Hepatocyte (in vitro differentiated cells): ENCODE data around the gene UBE2I. TPM values are rescaled to one million over a fixed set of nuclear protein-coding genes. Genes with fewer than 3 reads are reported as not detected.

Source experiments
- DNase-seq: peaks from one replicate; pipeline ENCODE4 v3.0.0-alpha.2; 2016; ENCODE audit warnings: low spot score
- H2AFZ ChIP-seq: fragments of 200-600 bp; sonication (generic); 2 replicates; pipeline ENCODE4 v1.6.0; 2016; ENCODE audit warnings: antibody characterized with exemption, mild to moderate bottlenecking
- H3K27ac ChIP-seq: fragments of 200-600 bp; sonication (generic); 2 replicates; pipeline ENCODE4 v1.5.1; 2016; ENCODE audit warnings: mild to moderate bottlenecking
- H3K27me3 ChIP-seq: fragments of 200-600 bp; sonication (generic); 2 replicates; pipeline ENCODE4 v1.6.1; 2016
- H3K36me3 ChIP-seq: fragments of 200-600 bp; sonication (generic); replicated peaks from 2 replicates; pipeline ENCODE4 v1.5.1; 2016; ENCODE audit warnings: low read depth; ENCODE audit not compliant: insufficient read depth
- H3K4me1 ChIP-seq: fragments of 200-600 bp; sonication (generic); 2 replicates; pipeline ENCODE4 v1.5.1; 2016; ENCODE audit warnings: mild to moderate bottlenecking, moderate library complexity; ENCODE audit not compliant: insufficient read depth
- H3K4me2 ChIP-seq: fragments of 200-600 bp; sonication (generic); 2 replicates; pipeline ENCODE4 v1.6.0; 2016
- H3K4me3 ChIP-seq: fragments of 200-600 bp; sonication (generic); 2 replicates; pipeline ENCODE4 v1.5.1; 2016; ENCODE audit warnings: mild to moderate bottlenecking
- H3K79me2 ChIP-seq: fragments of 200-600 bp; sonication (generic); 2 replicates; pipeline ENCODE4 v1.6.0; 2017; ENCODE audit warnings: mild to moderate bottlenecking
- H3K9me2 ChIP-seq: fragments of 200-600 bp; sonication (generic); replicated peaks from 2 replicates; pipeline ENCODE4 v1.6.0; 2017; ENCODE audit warnings: mild to moderate bottlenecking; ENCODE audit not compliant: insufficient read depth
- H3K9me3 ChIP-seq: fragments of 200-600 bp; sonication (generic); 2 replicates; pipeline ENCODE4 v1.5.1; 2016; ENCODE audit warnings: low read depth, mild to moderate bottlenecking
- H4K20me1 ChIP-seq: fragments of 200-600 bp; sonication (generic); 2 replicates; pipeline ENCODE4 v1.6.0; 2016; ENCODE audit warnings: mild to moderate bottlenecking; ENCODE audit not compliant: insufficient read depth, poor library complexity, severe bottlenecking
- EZH2 ChIP-seq: fragments of 200-600 bp; sonication (generic); IDR thresholded peaks from 2 replicates; pipeline ENCODE4 v1.6.1; 2016; ENCODE audit warnings: antibody characterized with exemption, mild to moderate bottlenecking, borderline replicate concordance
- EZH2phosphoT487 ChIP-seq: fragments of 200-600 bp; sonication (generic); IDR thresholded peaks from one replicate; pipeline ENCODE4 v1.6.1; 2018; ENCODE audit warnings: antibody characterized with exemption, mild to moderate bottlenecking, low read depth, moderate library complexity; ENCODE audit not compliant: unreplicated experiment, severe bottlenecking
- WGBS: methylation state at CpG from one replicate; pipeline ENCODE4 v1.1.6; 2016; ENCODE audit warnings: low lambda C conversion rate; ENCODE audit errors: missing lambda C conversion rate; 5-methylcytosine and 5-hydroxymethylcytosine counted together
- polyA plus RNA-seq: library from polyadenylated mRNA; unstranded; fragments of >200 nt; fragmentation: Nextera tagmentation; extraction: Ambion mirVana; gene quantifications from 2 replicates; pipeline ENCODE4 v1.2.1, GENCODE V29; 2016
- total RNA-seq: library from RNA; depleted of rRNA; stranded (reverse); fragments of >200 nt; gene quantifications from 2 replicates; pipeline ENCODE4 v1.2.3, GENCODE V29; 2014
- TF ChIP-seq, protein P1 (sequence below): fragments of 200-600 bp; sonication (generic); IDR thresholded peaks from 2 replicates; pipeline ENCODE4 v1.5.1; 2016; ENCODE audit warnings: antibody characterized with exemption, mild to moderate bottlenecking; ENCODE audit not compliant: poor library complexity

The UBE2I gene
- total and polyA plus RNA-seq, 2 experiments from 2014 or later = 76.0 to 150 TPM

DNA sequence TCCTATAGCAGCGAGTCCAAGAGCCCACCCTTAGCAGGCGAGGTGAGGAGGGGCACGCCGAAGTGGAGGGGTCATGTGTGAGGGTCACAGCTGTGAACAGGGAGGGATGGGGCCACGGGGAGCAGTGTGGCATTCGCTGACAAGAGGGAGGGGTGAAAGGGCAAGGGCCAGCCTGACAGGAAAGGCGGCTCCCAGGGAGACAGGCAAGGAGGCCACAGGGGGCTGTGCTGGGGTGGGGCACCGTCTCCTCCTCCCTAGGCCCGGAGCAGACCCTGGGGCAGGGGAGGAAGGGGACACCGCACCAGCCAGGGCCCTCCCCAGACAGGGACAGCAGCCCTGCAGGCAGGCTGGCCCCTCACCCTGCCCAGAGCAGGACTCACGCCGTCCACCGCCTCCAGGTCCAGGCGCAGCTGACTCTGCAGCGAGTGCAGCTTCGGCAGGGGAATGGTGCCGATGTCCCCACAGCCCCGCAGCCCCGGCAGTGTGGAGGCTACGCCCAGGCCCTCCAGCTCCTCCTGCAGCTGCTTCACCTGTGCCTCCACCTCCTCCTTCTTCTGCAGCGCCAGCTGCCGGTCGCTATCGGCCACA lies 57.4 kb downstream of the UBE2I start:
- TF ChIP-seq EZH2 = no peak
- TF ChIP-seq, protein P1, sequence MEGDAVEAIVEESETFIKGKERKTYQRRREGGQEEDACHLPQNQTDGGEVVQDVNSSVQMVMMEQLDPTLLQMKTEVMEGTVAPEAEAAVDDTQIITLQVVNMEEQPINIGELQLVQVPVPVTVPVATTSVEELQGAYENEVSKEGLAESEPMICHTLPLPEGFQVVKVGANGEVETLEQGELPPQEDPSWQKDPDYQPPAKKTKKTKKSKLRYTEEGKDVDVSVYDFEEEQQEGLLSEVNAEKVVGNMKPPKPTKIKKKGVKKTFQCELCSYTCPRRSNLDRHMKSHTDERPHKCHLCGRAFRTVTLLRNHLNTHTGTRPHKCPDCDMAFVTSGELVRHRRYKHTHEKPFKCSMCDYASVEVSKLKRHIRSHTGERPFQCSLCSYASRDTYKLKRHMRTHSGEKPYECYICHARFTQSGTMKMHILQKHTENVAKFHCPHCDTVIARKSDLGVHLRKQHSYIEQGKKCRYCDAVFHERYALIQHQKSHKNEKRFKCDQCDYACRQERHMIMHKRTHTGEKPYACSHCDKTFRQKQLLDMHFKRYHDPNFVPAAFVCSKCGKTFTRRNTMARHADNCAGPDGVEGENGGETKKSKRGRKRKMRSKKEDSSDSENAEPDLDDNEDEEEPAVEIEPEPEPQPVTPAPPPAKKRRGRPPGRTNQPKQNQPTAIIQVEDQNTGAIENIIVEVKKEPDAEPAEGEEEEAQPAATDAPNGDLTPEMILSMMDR = no peak
- TF ChIP-seq EZH2phosphoT487 = no peak
- no peak overlapping the region for H3K4me2 ChIP-seq
- no peak for DNase-seq
- no peak overlapping the region for H2AFZ ChIP-seq
- H3K36me3 ChIP-seq = no peaks in the 10 kb centered on the region
- no peaks in the 10 kb centered on the region for H3K9me2 ChIP-seq
- H4K20me1 ChIP-seq = peaks cover 9% of the 10 kb centered on the region
- H3K27me3 ChIP-seq = no peaks in the 10 kb centered on the region
- H3K4me3 ChIP-seq = no peak overlapping the region
- H3K4me1 ChIP-seq = no peaks in the 10 kb centered on the region
- H3K9me3 ChIP-seq = no peaks in the 10 kb centered on the region
- H3K27ac ChIP-seq = no peak overlapping the region
- peaks cover 3% of the 10 kb centered on the region for H3K79me2 ChIP-seq
- WGBS = 96% methylated on average over 22 of the region's 24 CpGs

DNA sequence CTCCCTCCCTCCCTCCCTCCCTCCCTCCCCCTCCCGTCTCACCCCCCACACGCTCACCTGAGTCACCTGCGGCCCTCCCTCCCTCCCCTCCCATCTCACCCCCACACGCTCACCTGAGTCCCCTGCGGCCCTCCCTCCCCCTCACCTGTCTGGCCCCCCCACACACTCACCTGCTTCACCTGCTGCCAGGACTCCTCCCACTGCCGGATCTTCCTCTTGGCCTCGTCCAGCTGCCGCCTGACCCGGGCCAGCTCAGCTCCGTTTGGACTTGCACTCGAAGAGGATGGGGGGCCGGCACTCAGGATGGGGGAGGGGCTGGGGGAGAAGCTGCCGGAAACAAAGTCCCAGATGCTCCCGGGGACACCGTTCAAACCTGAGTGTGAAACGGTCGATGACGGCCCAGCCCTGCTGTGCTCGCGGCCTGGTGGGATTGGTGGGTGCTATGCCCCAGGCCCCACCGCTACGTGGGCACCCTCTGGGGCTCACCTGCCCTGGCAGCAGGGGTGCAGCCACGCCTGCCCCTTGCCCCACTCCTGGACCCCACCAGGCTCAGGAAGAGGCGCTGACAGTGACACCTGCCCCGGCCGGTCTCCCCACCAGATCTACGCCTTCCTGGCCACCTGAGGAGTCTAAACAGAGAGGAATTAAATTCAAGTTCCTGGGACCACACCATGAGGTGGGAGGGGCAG lies 58.2 kb downstream of the UBE2I start:
- Histone ChIP-seq H3K9me2 (no peaks in the 10 kb centered on the region), H3K27me3 (no peaks in the 10 kb centered on the region), H3K36me3 (no peaks in the 10 kb centered on the region), H3K4me1 (no peaks in the 10 kb centered on the region), H3K9me3 (no peaks in the 10 kb centered on the region), H3K4me3 (no peak overlapping the region), H4K20me1 (peaks cover 9% of the 10 kb centered on the region), H3K79me2 (no peaks in the 10 kb centered on the region), H3K4me2 (no peak overlapping the region), H3K27ac (no peak overlapping the region), H2AFZ (no peak overlapping the region)
- DNase-seq = no peak
- 92% methylated on average over 19 of the region's 27 CpGs for WGBS
- no peak for TF ChIP-seq EZH2phosphoT487
- TF ChIP-seq, protein P1 = no peak
- TF ChIP-seq EZH2 = no peak

DNA sequence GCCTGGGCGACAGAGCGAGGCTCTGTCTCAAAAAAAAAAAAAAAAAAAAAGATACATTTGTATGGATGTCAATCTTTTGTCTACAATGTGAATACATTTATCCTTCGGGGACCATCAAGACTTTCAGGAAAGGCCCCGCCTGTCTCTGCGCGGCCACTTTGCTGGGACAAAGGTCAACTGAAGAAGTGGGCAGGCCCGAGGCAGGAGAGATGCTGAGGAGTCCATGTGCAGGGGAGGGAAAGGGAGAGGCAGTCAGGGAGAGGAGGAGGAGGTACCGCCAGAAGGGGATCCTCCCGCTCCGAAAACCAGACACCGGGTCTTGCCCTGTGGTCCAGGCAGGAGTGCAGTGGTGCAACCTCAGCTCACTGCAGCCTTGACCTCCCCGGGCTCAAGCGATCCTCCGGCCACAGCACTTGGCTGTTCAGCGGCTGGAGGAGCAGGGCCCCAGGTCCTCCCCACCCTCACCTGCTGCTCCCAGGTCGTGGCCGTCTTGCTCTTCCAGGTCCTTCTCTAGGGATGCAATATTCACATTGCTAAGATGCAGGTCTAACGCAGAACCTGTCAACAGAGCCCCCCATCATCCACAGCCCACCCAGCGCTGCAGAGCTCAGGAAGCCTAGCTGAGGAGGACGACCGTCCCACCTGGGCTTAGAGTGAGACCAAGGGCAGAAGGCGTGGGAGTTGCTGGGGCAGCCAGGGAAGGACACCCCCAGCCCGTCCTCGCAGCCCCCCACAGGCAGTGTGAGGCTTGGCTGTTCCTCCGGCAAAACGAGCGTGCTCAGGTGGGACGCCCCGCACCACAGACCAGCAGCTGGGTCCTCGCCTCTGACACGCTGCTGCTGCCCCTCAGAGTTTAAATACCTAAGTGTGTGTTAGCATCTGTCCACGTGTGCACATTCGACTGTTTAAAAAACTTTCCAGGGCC lies 61.9 kb downstream of the UBE2I start:
- no peak overlapping the region for H3K27ac ChIP-seq
- WGBS = 96% methylated on average over 33 of the region's 33 CpGs
- no peaks in the 10 kb centered on the region for H4K20me1 ChIP-seq
- H3K36me3 ChIP-seq = no peaks in the 10 kb centered on the region
- no peaks in the 10 kb centered on the region for H3K4me1 ChIP-seq
- H2AFZ ChIP-seq = no peak overlapping the region
- no peaks in the 10 kb centered on the region for H3K9me3 ChIP-seq
- H3K4me2 ChIP-seq = no peak overlapping the region
- H3K4me3 ChIP-seq = no peak overlapping the region
- H3K27me3 ChIP-seq = no peaks in the 10 kb centered on the region
- TF ChIP-seq EZH2phosphoT487 (no peak), EZH2 (no peak)
- TF ChIP-seq, protein P1 = no peak
- DNase-seq = no peak
- H3K9me2 ChIP-seq = no peaks in the 10 kb centered on the region
- H3K79me2 ChIP-seq = no peaks in the 10 kb centered on the region
